HG03565 (cell line): ENCODE measurements around the gene BCS1L.
A peak's percentile ranks its signal among the peaks of the same experiment; 100 is the strongest.

Source experiments
- ATAC-seq: cut with Tn5 transposase; IDR thresholded peaks from one replicate; pipeline ENCODE4 v1.9.1; 2021; ENCODE audit warnings: mild to moderate bottlenecking, moderate library complexity; ENCODE audit not compliant: unreplicated experiment

BCS1L gene

GRCh38 chr2:218659258-218659987 is at the start of gene BCS1L, which contains the start of gene ZNF142:
TSS of gene BCS1L (plus strand) at chr2:218659683. CDS start at chr2:218660988, 1,305 bp downstream.
TSS of gene ZNF142 (minus strand) at chr2:218659623. CDS start at chr2:218656429, 3,194 bp downstream.
- ATAC-seq = peak; percentile 63

- no peak for ATAC-seq
These were observed 43.6 kb upstream of the BCS1L start for GRCh38 chr2:218615868-218616315.

GRCh38 chr2:218618102-218618860 is 41.2 kb upstream of the BCS1L start:
- ATAC-seq = no peak

GRCh38 chr2:218621007-218621406 is 38.5 kb upstream of the BCS1L start:
- ATAC-seq = no peak

GRCh38 chr2:218622606-218623365 is 36.7 kb upstream of the BCS1L start:
- no peak for ATAC-seq

- no peak for ATAC-seq
These were observed 36.1 kb upstream of the BCS1L start for GRCh38 chr2:218623366-218623705.

GRCh38 chr2:218626369-218626768 is 33.1 kb upstream of the BCS1L start:
- ATAC-seq = no peak

GRCh38 chr2:218627939-218628338 is 31.5 kb upstream of the BCS1L start:
- no peak for ATAC-seq

- no peak for ATAC-seq
These were observed 27.6 kb upstream of the BCS1L start for GRCh38 chr2:218631837-218632236.

- no peak for ATAC-seq
These were observed 23.8 kb upstream of the BCS1L start for GRCh38 chr2:218635719-218636118.

GRCh38 chr2:218638372-218638771 is 21.1 kb upstream of the BCS1L start:
- ATAC-seq = no peak

- ATAC-seq = no peak
These were observed 17.3 kb upstream of the BCS1L start for GRCh38 chr2:218642121-218642656.

GRCh38 chr2:218642786-218643185 is 16.7 kb upstream of the BCS1L start:
- ATAC-seq = no peak

GRCh38 chr2:218643751-218644310 is 15.7 kb upstream of the BCS1L start:
- no peak for ATAC-seq

GRCh38 chr2:218644721-218645120 is 14.8 kb upstream of the BCS1L start:
- ATAC-seq = no peak

- no peak for ATAC-seq
These were observed 14.4 kb upstream of the BCS1L start for GRCh38 chr2:218645126-218645525.

- ATAC-seq = no peak
These were observed 11.2 kb upstream of the BCS1L start for GRCh38 chr2:218648088-218648786.

- ATAC-seq = no peak
These were observed 10.7 kb upstream of the BCS1L start for GRCh38 chr2:218648787-218649100.

- ATAC-seq = no peak
These were observed 3.7 kb upstream of the BCS1L start for GRCh38 chr2:218655751-218656150.

GRCh38 chr2:218658671-218659257 is 719 bp upstream of the BCS1L start:
- peak; percentile 33 for ATAC-seq
